B cell (primary cell): Measurements from ENCODE around the gene INPP4A. TPM values are rescaled to one million over a fixed set of nuclear protein-coding genes. Genes with fewer than 3 reads are reported as not detected.

ENCODE experiments used
- ATAC-seq: fragments of 200-7000 bp; cut with Tn5 transposase; one replicate; pipeline ENCODE4 v1.10.0; 2021; ENCODE audit warnings: low read depth, mild to moderate bottlenecking, moderate number of reproducible peaks, moderate library complexity
- CTCF ChIA-PET: fragments of 350-600 bp; sonication (Branson Sonifier 250); formaldehyde crosslinking; loops from one replicate; lab custom pipeline; 2021; ENCODE audit warnings: antibody characterized with exemption, inconsistent platforms; lab: Charles Lee
- POLR2A ChIA-PET: fragments of 350-600 bp; sonication (Branson Sonifier 250); formaldehyde crosslinking; loops from one replicate; lab custom pipeline; 2021; ENCODE audit warnings: antibody characterized with exemption; lab: Charles Lee
- DNase-seq: peaks from one replicate; pipeline ENCODE4 v3.0.0; 2013
- H2AFZ ChIP-seq: 2 replicates; pipeline ENCODE4 v1.6.1; 2012; ENCODE audit warnings: mild to moderate bottlenecking, low read depth, low read length; ENCODE audit not compliant: insufficient read depth, poor library complexity, severe bottlenecking
- H3K27ac ChIP-seq, 2 donors: 1 replicate in 1 of 2; 2 replicates in 1 of 2; pipeline ENCODE4 v1.5.1; 2012 to 2013; ENCODE audit warnings: low read length in 2 of 2, mild to moderate bottlenecking in 2 of 2, moderate library complexity in 1 of 2
- H3K27me3 ChIP-seq, 4 experiments: fragments of 200-600 bp in 1 of 4; sonication (generic) in 1 of 4; replicated peaks in 1 of 4; 1 replicate in 2 of 4; 2 replicates in 2 of 4; pipeline versions ENCODE4 v1.6.1 to v1.7.0; 2013 to 2016; ENCODE audit warnings: low read length in 3 of 4, mild to moderate bottlenecking in 2 of 4, mixed read lengths in 1 of 4, moderate library complexity in 1 of 4; ENCODE audit not compliant: insufficient read depth in 4 of 4, control insufficient read depth in 3 of 4; ENCODE audit errors: control extremely low read depth in 1 of 4
- H3K36me3 ChIP-seq, 2 experiments: replicated peaks in 1 of 2; 1 replicate in 1 of 2; 2 replicates in 1 of 2; pipeline versions ENCODE4 v1.6.1 to v1.7.1; 2013; ENCODE audit warnings: low read length in 1 of 2; ENCODE audit not compliant: insufficient read depth in 2 of 2, control insufficient read depth in 1 of 2; ENCODE audit errors: control extremely low read depth in 1 of 2, extremely low read depth in 1 of 2
- H3K4me1 ChIP-seq, 2 donors: fragments of 200-600 bp in 1 of 2; sonication (generic) in 1 of 2; 1 replicate in 1 of 2; 2 replicates in 1 of 2; pipeline versions ENCODE4 v1.5.1 to v1.6.1; 2013 to 2017; ENCODE audit warnings: low read length in 2 of 2; ENCODE audit not compliant: control insufficient read depth in 2 of 2, insufficient read depth in 2 of 2
- H3K4me2 ChIP-seq: replicated peaks from 2 replicates; pipeline ENCODE3; 2012; ENCODE audit warnings: mild to moderate bottlenecking, low read depth, low read length; ENCODE audit not compliant: poor library complexity, severe bottlenecking
- H3K4me3 ChIP-seq, 5 experiments: fragments of 200-600 bp in 1 of 5; sonication (generic) in 1 of 5; 1 replicate in 3 of 5; 2 replicates in 2 of 5; pipeline versions ENCODE4 v1.5.1 to v1.7.0; 2011 to 2016; ENCODE audit warnings: low read length in 4 of 5, mild to moderate bottlenecking in 4 of 5, low read depth in 2 of 5, control low read depth in 1 of 5, moderate library complexity in 1 of 5; ENCODE audit not compliant: insufficient read depth in 1 of 5; ENCODE audit errors: control extremely low read depth in 1 of 5, extremely low read depth in 1 of 5
- H3K79me2 ChIP-seq: fragments of 200-600 bp; sonication (generic); one replicate; pipeline ENCODE4 v1.6.0; 2016; ENCODE audit warnings: low read length; ENCODE audit not compliant: control insufficient read depth, insufficient read depth
- H3K9ac ChIP-seq: fragments of 200-600 bp; sonication (generic); 2 replicates; pipeline ENCODE4 v1.6.1; 2017; ENCODE audit warnings: mild to moderate bottlenecking, low read length, moderate library complexity
- H3K9me3 ChIP-seq, 3 donors: one replicate each; pipeline versions ENCODE4 v1.6.1 to v1.7.1; 2013; ENCODE audit warnings: low read length in 2 of 3; ENCODE audit not compliant: control insufficient read depth in 2 of 3, insufficient read depth in 1 of 3; ENCODE audit errors: control extremely low read depth in 1 of 3
- H4K20me1 ChIP-seq: 2 replicates; pipeline ENCODE4 v1.6.0; 2012; ENCODE audit warnings: mild to moderate bottlenecking, low read length; ENCODE audit not compliant: insufficient read depth, control insufficient read depth, poor library complexity, severe bottlenecking
- H3K27ac Mint-ChIP-seq: one replicate; pipeline ENCODE4 v1.8.0; 2021; ENCODE audit warnings: mixed read lengths
- H3K27me3 Mint-ChIP-seq: one replicate; pipeline ENCODE4 v1.8.0; 2021; ENCODE audit warnings: mixed read lengths
- H3K4me1 Mint-ChIP-seq: one replicate; pipeline ENCODE4 v1.8.0; 2021; ENCODE audit warnings: mixed read lengths
- H3K4me3 Mint-ChIP-seq: one replicate; pipeline ENCODE4 v1.8.0; 2021; ENCODE audit warnings: mixed read lengths
- H3K9me3 Mint-ChIP-seq: one replicate; pipeline ENCODE4 v1.8.0; 2022; ENCODE audit warnings: mixed read lengths; ENCODE audit not compliant: insufficient read depth
- CTCF ChIP-seq: fragments of 200-600 bp; IDR thresholded peaks from one replicate; pipeline ENCODE4 v1.8.0; 2022; ENCODE audit warnings: antibody characterized with exemption, mild to moderate bottlenecking
- EZH2 ChIP-seq: IDR thresholded peaks from 2 replicates; pipeline ENCODE4 v1.6.1; 2012; ENCODE audit warnings: borderline replicate concordance, low read depth, mild to moderate bottlenecking, moderate library complexity, low read length; ENCODE audit not compliant: insufficient read depth, poor library complexity, severe bottlenecking
- WGBS: methylation state at CpG from one replicate; pipeline ENCODE4 v1.1.5; 2013; ENCODE audit warnings: missing lambda C conversion rate; ENCODE audit not compliant: insufficient coverage; 5-methylcytosine and 5-hydroxymethylcytosine counted together
- intact Hi-C: fragments of 100-400 bp; cut with micrococcal nuclease; formaldehyde crosslinking; loops from one replicate; pipeline ENCODE4 v1.10.0; 2022
- polyA plus RNA-seq: library from polyadenylated mRNA; depleted of rRNA; stranded (reverse); fragments of >200 nt; gene quantifications from 2 replicates; pipeline ENCODE4 v1.2.3, GENCODE V29; 2012
- total RNA-seq, 2 donors: library from RNA; stranded (reverse); fragments of 120-200 nt in 1 of 2; gene quantifications; 1 replicate in 1 of 2; 2 replicates in 1 of 2; pipeline versions ENCODE4 v1.2.3 to v1.2.4, GENCODE V29; 2013 to 2022

The INPP4A gene
- total and polyA plus RNA-seq, 2 donors (not counting 1 experiment from before 2014, with no cell fraction given) = 10.7 to 22.5 TPM

GRCh38 chr2:98489486-98489885 lies 44.8 kb downstream of the INPP4A start:
- 95% methylated on average over 2 of the region's 3 CpGs for WGBS
- Histone ChIP-seq H3K36me3 (peaks cover 0 to 2% of the 10 kb centered on the region in 2 experiments), H3K9ac (no peak overlapping the region), H3K9me3 (peaks cover 0 to 8% (median 6%) of the 10 kb centered on the region in 3 donors), H3K79me2 (peaks cover 23% of the 10 kb centered on the region), H3K4me2 (no peak overlapping the region), H3K27me3 (no peaks in the 10 kb centered on the region), H3K27ac (no peak overlapping the region), H4K20me1 (no peaks in the 10 kb centered on the region), H3K4me3 (no peak overlapping the region), H2AFZ (no peak overlapping the region), H3K4me1 (peaks cover 0 to 12% of the 10 kb centered on the region in 2 donors)
- peaks cover 27% of the 10 kb centered on the region for H3K4me1 Mint-ChIP-seq
- no peak for TF ChIP-seq CTCF
- H3K4me3 Mint-ChIP-seq = no peak overlapping the region
- POLR2A ChIA-PET = no interaction called here
- CTCF ChIA-PET = interaction anchor here (0.7 to 1.4 kb wide), 2 partner anchors 25 to 33 kb away, joined by 3 read pairs; no protein-coding TSS in a partner anchor
- intact Hi-C loops = loop anchor here (5.0 kb wide), 1 partner anchor 42 kb away; no protein-coding TSS in a partner anchor
- no peaks in the 10 kb centered on the region for H3K27me3 Mint-ChIP-seq
- DNase-seq (no peak), ATAC-seq (no peak)
- H3K27ac Mint-ChIP-seq = no peak overlapping the region
- peaks cover 2% of the 10 kb centered on the region for H3K9me3 Mint-ChIP-seq

DNA sequence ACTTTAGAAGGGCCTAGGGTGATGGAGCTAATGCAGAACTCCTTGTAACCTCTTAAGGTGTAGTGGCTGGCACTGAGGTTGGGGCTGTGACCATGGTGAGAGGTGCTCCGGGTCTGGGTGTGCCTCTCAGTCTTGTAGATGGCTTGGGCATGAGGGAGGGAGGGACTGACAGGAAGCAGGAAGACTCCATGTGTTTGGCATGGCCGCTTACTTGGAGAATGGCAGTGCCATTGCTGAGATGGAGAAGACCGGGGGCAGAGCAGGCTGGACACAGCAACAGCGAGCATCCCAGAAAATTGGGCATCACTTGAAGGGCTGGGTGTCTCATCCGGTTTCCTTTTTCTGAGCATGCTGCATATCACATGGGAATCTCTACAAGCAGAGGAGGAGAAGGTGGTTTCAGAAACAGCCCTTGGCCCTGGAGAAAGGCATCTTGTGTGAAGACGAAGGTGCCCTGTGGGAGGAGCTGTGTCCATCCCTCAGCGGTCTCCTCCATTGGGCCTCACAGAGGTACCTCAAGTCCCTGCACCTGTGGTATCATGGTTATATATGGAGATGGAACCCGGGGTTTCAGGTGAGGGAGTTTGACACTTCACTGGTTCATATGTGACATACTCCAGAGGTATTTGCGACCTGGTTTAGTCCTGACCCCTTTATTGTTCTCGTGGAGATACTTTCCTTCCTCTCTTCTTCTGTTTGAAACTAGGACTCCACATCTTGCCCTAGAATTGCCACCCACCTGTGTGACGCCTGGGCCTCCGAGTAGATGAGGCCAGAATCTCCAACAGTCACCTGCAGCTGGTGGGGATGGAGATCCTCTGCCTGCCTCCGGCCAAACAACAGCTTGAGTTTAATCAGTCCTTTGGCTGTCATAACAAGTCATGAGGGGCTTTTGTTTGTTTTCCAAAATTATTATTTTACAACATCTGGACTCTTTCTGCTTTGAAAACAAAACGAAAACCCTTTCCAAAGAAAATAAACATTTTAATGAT lies 45.6 kb downstream of the INPP4A start:
- Histone ChIP-seq H3K27me3 (no peaks in the 10 kb centered on the region), H4K20me1 (no peaks in the 10 kb centered on the region), H3K4me1 (peaks cover 0 to 12% of the 10 kb centered on the region in 2 donors), H3K9ac (no peak overlapping the region), H2AFZ (no peak overlapping the region), H3K79me2 (peaks cover 29% of the 10 kb centered on the region), H3K36me3 (peaks cover 0 to 2% of the 10 kb centered on the region in 2 experiments), H3K27ac (no peak overlapping the region), H3K4me3 (no peak overlapping the region), H3K4me2 (no peak overlapping the region), H3K9me3 (peaks cover 0 to 10% (median 8%) of the 10 kb centered on the region in 3 donors)
- ChIA-PET CTCF (interaction anchor here (1.4 kb wide), 1 partner anchor 26 kb away, joined by 3 read pairs; no protein-coding TSS in a partner anchor), POLR2A (no interaction called here)
- H3K9me3 Mint-ChIP-seq = peaks cover 2% of the 10 kb centered on the region
- 97% methylated on average over 7 of the region's 14 CpGs for WGBS
- no peak overlapping the region for H3K4me3 Mint-ChIP-seq
- no peak overlapping the region for H3K27ac Mint-ChIP-seq
- H3K27me3 Mint-ChIP-seq = no peaks in the 10 kb centered on the region
- peaks cover 26% of the 10 kb centered on the region for H3K4me1 Mint-ChIP-seq
- TF ChIP-seq EZH2 = no peak
- intact Hi-C loops = loop anchor here (5.0 kb wide), 1 partner anchor 43 kb away; no protein-coding TSS in a partner anchor
- DNase-seq (no peak), ATAC-seq (no peak)
